Hippocampal formation (tissue), 2 donors: ENCODE results near the gene KRTAP5-6.

Experiments used
- DNase-seq, 2 donors: peaks; one replicate each; lab custom pipeline; 2025; lab: John Stamatoyannopoulos, UW

The KRTAP5-6 gene

DNA sequence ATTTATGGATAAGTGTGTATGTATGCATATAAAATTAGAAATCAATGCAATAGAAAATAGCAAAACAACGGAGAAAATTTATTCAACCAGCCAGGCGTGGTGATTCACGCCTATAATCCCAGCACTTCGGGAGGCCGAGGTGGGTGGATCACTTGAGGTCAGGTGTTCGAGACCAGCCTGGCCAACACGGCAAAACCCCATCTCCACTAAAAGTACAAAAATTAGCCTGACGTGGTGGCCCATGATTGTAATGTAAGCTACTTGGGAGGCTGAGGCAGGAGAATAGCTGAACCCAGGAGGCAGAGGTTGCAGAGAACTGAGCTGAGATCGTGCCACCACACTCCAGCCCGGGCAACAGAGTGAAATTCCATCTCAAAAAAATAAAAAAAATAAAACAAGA is 5.5 kb downstream of the KRTAP5-6 start:
- DNase-seq = no peak

GRCh38 chr11:1703146-1703545 is 6.2 kb downstream of the KRTAP5-6 start:
- no peak for DNase-seq

DNA sequence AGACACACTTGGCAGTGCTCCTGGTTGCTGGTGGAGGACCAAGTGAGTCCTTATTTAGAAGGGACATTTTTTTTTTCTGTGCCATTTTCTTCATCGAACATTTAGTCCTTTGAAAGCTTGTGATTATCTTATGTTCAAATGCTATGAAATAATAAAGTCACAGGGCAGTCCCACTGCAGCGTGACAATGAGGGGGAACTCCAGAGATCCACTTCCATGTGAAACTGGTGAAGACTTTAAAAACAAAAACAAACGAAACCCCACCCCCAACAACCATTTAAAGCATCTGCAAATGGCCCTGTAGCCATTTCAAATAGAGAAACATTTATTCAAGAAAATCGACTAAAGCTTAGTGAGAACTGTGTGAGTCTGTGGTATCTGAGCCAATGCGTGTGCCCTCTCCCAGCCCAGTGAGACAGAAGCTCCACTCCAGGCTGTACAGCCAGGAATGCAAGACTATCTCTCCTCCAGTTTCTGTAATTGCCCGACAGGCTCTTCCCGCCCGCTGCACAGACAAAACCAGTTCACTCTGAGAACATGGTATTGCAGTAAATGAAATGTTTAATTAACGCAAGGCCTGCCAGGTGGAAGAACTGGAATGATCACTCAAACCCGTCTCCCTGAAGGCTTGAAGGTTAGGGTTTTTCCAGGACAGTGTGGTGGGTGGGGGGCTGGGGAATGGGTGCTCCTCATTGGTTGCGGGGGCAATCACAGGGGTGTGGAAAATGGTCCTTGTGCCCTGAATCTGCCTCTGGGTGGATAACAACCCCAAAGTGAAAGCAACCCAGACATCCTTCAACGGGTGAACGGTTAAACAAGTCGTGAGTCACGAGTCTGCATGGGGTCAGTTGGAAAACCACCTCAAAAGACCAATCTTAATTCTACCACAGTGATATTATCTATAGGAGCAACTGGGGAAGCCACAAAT is 8.4 kb downstream of the KRTAP5-6 start:
- DNase-seq = no peak

DNA sequence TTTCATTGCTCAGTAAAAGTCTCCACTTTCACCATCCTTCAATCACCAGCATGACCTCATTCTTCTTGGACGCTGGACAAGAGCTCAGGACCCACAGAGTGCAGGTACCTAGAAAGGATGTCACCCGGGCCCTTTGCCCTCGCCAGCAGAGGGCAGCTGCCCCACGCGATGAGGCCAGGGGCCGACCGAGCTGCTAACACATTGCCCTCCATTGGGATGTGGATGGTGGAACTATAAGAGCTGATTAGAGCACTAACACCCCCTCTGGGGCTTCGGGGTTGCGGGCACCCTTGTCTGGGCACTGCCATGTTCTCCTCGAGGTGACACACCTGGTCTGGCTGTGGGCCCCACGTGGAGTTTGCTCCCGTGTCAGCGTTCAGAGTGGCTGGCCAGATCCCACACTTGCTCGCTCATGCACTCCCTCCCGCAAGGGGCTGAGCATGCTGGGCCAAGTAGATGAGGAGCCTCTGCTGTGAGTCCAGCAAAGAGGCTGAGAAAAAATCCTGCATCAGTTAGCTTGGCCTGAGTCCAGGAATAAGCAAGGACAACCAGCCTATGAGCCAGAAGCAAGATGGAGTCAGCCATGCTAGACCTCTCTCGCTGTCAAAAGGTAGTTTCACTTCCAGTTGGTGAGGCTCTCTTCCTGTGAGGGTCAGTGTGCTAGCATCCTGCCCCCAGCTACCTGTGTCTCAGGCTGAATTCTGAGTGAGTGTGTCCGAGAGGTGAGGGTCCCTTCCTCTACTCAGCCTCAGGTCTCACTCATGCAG is 9.8 kb downstream of the KRTAP5-6 start:
- DNase-seq = no peak

- no peak for DNase-seq
Observed at GRCh38 chr11:1707751-1708150, 10.8 kb downstream of the KRTAP5-6 start.

DNA sequence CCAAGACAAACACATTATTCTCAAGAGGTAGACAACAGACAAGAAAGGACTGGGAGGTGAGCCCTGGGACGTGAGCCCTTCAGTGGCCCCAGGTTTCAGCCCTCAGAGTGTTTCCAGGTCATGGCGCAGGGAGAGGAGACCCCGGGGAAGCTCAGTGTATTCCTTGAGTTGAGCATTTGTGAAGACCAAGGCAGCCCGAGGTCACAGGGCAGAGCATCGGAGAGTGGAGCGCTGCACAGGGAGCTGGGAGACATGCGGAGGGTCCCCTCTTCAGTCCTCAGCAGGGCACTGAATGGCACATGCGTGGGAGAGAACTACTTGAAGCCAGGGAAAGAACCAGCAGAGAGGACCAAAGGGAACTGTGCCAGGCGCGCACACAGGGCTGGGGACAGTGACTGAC is 11.7 kb downstream of the KRTAP5-6 start:
- DNase-seq = no peak

DNA sequence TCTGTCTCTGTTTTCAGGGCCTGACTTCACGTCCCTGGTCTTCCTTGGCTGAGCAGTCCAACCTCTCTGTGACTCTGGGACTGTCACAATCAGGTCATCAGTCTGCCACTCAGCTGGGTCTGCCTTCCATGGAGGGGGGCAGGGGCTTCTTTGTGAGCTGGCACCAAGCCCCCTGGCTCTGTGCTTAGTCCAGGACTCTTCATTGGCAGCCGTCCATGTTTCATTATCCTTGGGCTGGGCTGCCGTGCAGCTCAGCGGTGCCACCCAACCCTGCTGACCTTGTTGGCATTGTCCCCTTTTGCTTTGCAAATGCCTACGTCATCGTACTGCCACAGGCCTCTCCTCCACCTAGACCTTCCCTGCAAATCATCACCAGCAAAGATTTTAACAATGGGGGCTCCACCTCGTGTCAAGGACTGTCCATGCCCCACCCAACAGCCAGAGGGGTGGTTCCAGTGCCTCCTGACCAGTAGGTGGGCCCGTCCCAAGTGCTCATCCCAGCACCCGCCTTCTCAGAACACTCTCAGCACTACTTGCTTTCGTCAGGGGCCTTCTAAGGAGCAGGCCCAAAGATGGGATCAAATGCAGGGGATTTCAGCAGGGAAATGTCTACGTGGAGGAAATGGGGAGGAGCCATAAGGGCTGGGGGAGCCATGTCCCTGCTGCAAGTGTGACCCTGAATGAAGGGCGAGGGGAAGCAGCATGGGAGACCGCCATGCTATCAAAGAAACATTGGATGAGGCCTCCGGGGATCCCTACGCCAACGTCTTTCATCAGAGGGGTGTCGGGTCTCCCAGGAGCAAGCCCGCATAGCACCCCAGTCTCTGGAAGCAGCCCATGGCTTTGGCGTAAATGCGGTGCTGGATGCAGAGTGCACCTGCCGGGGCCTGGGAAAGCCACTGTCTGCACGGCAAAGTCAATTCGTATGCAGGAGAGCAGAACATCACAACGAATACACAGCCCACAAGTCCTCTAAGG is 18.2 kb downstream of the KRTAP5-6 start:
- no peak for DNase-seq

DNA sequence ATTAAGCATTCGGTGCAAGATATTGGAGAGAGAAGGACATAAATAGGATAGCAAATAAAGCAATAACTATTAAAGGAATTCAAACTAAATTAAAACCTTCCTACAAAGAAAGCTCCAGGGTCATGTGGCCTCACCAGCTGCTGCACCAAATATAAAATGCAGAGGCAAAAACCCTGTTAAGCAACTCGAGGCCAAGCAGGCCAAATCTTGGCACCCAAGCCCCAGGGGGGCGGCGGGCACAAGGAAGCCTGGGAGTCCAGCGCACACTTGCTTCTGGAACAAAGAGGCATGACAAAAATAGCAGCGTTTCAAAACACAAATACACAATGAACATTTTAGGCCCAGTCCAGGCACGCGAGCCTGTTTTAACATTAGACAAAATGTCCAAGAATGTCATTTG is 20.8 kb downstream of the KRTAP5-6 start:
- DNase-seq = no peak

- no peak for DNase-seq
Observed at GRCh38 chr11:1718326-1718725, 21.3 kb downstream of the KRTAP5-6 start.

DNA sequence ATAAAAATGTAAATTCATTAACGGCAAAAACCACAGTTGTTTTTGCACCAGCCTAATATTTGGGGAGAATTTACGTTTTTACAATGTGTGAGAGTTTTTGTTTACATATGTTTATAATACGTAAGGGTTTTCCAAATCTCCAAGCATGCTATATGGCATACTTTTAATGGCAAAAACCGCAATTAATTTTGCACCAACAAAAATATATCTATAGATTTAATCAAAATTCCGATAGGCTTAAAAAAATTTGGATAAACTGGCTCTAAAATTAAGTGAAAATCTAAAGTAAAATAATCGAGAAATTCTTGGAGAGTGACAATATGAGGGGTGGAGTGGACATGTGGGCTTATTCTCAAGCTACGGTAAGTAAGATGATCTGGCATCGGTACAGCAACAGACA is 22.8 kb downstream of the KRTAP5-6 start:
- no peak for DNase-seq

GRCh38 chr11:1727096-1727690 is 30.2 kb downstream of the KRTAP5-6 start:
- DNase-seq = no peak

DNA sequence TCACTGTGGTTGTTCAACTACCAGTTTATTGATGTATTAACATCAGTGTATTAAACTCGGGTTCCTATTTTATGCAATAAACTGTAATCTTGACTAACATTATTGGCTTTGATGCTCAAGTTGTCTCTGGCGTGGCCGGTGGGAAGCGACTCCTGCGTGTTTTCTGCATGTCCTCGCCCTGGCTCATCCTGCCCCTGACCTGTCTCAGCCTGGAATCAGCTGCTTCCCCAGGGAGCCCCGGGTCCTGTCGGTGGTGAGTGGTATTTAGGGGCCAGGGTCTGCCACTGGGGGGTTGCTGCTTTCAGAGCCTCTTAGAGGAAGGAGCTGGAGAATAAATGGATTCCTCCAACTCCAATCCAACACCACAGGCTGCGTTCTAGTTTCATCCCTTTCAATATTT is 30.9 kb downstream of the KRTAP5-6 start:
- DNase-seq = no peak

DNA sequence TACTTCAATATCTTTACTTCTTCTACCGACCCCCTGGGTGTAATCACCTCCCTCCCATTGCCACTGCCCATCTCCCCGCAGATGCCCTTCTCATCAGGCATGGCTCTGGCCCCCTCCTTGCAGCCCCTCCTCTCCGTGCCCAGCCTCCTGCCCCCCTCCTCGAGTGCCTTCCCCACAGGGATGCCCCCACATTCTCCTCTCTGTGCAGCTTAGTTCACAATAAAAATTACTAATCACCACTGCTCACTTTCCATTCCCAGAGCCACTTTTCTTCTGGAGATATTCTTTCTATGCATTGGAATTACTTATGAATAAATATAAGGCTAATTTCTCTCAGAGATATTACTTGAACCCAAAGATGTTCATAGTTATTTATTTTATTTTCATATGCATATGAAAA is 31.3 kb downstream of the KRTAP5-6 start:
- no peak for DNase-seq

DNA sequence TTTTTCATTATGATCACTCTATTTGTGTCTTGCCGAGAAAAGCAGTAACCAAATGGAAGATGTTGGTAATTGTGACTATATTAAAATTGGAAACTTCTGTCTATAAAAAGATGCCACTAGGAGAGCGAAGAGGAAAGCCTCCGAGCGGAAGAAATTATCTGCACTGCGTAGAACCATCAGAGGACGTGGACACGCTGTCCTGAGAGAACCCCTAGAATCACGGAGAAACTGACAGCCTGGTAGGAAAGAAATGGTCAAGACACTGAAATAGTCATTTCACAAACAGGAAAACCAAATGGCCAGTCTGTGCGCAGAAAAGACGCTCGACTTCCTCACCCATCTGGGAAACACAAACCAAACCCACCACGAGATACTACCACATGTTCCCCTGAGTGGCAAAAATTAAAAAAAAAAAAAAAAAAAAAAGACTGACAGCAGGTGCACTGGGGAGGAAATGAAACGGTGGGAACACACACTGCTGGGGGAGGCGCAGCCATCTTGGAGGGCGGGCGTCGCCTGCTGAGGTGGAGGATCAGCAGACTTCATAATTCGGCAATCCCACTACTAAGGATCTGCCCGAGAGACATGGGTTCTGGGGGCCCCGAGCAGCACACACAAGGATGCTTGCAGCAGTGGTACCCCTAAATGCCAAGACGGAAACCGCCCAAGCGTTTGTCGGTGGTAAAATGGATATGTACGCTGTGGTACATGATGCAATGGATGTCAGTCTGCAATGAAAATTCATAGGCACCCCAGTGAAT is 32.1 kb downstream of the KRTAP5-6 start:
- no peak for DNase-seq

GRCh38 chr11:1729692-1730011 is 32.7 kb downstream of the KRTAP5-6 start:
- DNase-seq = no peak

DNA sequence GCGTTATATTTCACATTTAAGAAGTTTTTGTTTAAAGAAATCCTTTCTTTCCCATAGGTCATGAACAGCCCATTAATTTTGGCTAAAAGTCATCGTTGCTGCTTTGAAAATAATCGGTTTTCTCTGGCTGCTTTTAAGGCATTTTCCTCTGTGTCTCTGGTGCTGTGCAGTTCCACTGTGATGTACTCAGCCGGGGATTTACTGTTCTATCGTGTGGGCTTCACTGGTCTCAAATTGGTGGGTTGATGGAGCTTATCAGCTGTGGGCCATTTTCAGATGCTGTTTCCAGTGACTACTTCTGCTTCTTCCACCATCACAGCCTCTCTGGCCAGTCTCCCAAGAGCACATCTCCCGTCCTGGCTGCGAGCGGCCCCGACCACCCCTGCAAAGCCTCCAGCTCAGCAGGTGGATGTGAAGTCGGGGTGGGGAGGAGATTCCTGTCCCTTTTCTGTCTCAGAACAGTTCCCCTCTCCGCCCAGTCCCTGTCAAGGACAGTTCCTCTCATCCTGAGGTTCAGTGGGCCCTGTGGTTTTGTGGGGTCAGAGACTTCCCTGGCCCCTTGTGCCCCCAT is 33.1 kb downstream of the KRTAP5-6 start:
- DNase-seq = no peak

GRCh38 chr11:1731451-1732059 is 34.6 kb downstream of the KRTAP5-6 start:
- no peak for DNase-seq

DNA sequence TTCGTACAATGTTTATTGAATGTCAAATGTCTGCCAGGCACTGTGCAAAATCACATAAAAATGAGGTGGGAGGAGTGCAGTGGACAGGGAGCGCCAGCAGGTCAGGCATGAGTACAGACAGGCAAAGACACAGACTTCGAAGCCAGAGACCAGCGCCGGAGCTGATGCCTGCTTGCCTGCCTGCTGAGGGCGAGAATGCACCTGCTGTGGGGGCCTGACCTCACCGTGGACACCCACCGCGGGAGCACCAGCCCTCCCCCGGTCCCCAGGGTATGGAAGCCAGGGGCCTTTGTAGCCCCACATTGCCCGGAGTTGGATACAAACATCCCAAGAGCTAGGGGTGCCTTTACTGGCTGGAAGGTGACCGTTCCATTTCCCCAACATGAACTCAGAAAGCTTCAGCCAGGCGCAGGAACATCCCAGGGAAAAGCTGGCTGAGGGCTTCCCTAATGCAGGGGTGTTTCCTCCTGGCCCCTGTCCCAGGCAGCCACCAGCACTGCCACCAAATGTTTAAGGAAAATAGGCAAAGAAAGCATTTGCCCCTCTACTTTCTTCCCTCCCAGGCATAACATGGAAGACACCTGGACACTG is 35.5 kb downstream of the KRTAP5-6 start:
- no peak for DNase-seq

DNA sequence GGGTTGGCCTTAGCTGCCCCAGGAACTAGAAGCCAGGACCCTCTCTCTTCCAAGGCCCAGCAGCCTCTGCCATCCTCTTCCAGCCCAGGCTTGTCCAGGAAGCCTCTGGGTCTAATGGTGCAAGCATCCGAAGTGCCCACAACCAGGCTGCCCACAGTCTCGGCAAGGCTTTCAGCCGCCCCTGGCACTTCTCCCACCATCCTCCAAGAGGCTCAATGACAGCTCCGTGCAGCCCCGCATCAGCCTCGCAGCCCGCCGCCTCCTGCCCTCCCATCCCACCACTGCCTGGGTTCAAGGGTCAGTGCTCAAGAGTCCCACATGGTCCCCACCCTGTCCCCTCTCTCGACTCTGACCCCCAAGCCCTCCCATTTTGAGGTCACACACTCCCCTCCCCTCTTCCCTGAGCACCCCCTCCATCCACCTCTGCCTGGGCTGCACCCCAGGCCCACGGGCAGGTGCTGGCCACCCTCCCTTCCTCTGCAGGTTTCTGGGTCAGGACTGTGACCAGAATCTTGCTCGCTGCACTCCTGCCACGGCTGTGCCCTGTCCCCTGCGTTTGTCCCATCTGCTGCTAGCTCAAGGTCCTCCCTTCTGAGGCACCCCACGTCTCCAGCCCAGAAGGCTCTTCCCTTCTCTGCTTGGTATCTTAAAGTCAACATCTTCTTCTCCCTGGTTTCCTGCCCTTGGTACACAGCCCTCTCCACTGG is 36.2 kb downstream of the KRTAP5-6 start:
- DNase-seq = no peak
